HepG2 (cell line): ENCODE results near the gene ADGRD1. TPM values are rescaled to one million over a fixed set of nuclear protein-coding genes. Genes with fewer than 3 reads are reported as not detected.

Experiments used
- ATAC-seq: fragments of 200-7000 bp; cut with Tn5 transposase; 3 replicates; pipeline ENCODE4 v1.9.1; 2020; ENCODE audit warnings: mild to moderate bottlenecking, moderate library complexity
- BruUV-seq: library from RNA; stranded (reverse); fragments of 400-500 nt; replicated peaks from 2 replicates; lab custom pipeline; 2021; lab: Mats Ljungman, UMichigan
- CTCF ChIA-PET: fragments of 300-600 bp; formaldehyde crosslinking; extraction: SDS; loops from one replicate; lab custom pipeline; 2021; ENCODE audit warnings: low total read pairs, inconsistent platforms, low intra/inter-chr PET ratio; lab: Yijun Ruan, JAX
- POLR2A ChIA-PET: fragments of 350-600 bp; sonication (Branson Sonifier 250); formaldehyde crosslinking; loops from one replicate; lab custom pipeline; 2020; ENCODE audit warnings: antibody characterized with exemption, inconsistent platforms; lab: Yijun Ruan, JAX
- DNase-seq: peaks from one replicate; pipeline ENCODE4 v3.0.0-alpha.2; 2015; ENCODE audit warnings: low spot score
- FAIRE-seq: peaks from 3 replicates; lab custom pipeline; 2011; peaks lifted over from hg19 to GRCh38; lab: Jason Lieb, UNC
- H2AFZ ChIP-seq: one replicate; pipeline ENCODE4 v1.6.1; 2011; ENCODE audit warnings: low read length, inconsistent platforms
- H3K27ac ChIP-seq: fragments of 300-600 bp; 3 replicates; pipeline ENCODE4 v1.8.0; 2011; ENCODE audit warnings: mixed run types, mild to moderate bottlenecking, mixed read lengths, low read length, inconsistent platforms; ENCODE audit not compliant: insufficient read depth; ENCODE audit errors: extremely low read length
- H3K27me3 ChIP-seq, 2 experiments: fragments of 200-600 bp in 1 of 2; 2 replicates in 1 of 2; 3 replicates in 1 of 2; pipeline versions ENCODE4 v1.6.0 to v1.8.0; 2011; ENCODE audit warnings: low read length in 2 of 2, mild to moderate bottlenecking in 2 of 2, moderate library complexity in 2 of 2, inconsistent platforms in 1 of 2; ENCODE audit not compliant: insufficient read depth in 2 of 2, control insufficient read depth in 1 of 2
- H3K36me3 ChIP-seq, 2 experiments: fragments of 200-600 bp in 1 of 2; replicated peaks in 1 of 2; 2 replicates in 1 of 2; 3 replicates in 1 of 2; pipeline versions ENCODE4 v1.5.1 to v1.8.0; 2011; ENCODE audit warnings: low read length in 2 of 2, inconsistent platforms in 1 of 2; ENCODE audit not compliant: insufficient read depth in 2 of 2, control insufficient read depth in 1 of 2
- H3K4me1 ChIP-seq: 2 replicates; pipeline ENCODE4 v1.5.1; 2012; ENCODE audit warnings: low read length, inconsistent platforms; ENCODE audit not compliant: insufficient read depth
- H3K4me2 ChIP-seq: 2 replicates; pipeline ENCODE4 v1.6.0; 2011; ENCODE audit warnings: low read depth, low read length, inconsistent platforms
- H3K4me3 ChIP-seq, 3 experiments: fragments of 200-600 bp in 1 of 3; sonication (generic), shearing (Covaris generic) in 1 of 3; replicated peaks in 1 of 3; 2 replicates each; pipeline ENCODE4 v1.5.1; 2011 to 2016; ENCODE audit warnings: low read length in 3 of 3, inconsistent platforms in 2 of 3, low read depth in 2 of 3, mild to moderate bottlenecking in 2 of 3, control low read depth in 1 of 3, mixed read lengths in 1 of 3; ENCODE audit not compliant: insufficient read depth in 1 of 3
- H3K79me2 ChIP-seq: one replicate; pipeline ENCODE4 v1.6.1; 2011; ENCODE audit warnings: low read length, inconsistent platforms; ENCODE audit not compliant: insufficient read depth
- H3K9ac ChIP-seq: 2 replicates; pipeline ENCODE4 v1.6.0; 2011; ENCODE audit warnings: mild to moderate bottlenecking, low read depth, low read length, inconsistent platforms; ENCODE audit not compliant: insufficient read depth
- H3K9me3 ChIP-seq: 2 replicates; pipeline ENCODE4 v1.5.1; 2012; ENCODE audit warnings: mild to moderate bottlenecking, low read length
- H4K20me1 ChIP-seq: 2 replicates; pipeline ENCODE4 v1.6.0; 2011; ENCODE audit warnings: inconsistent platforms, mild to moderate bottlenecking, low read length, moderate library complexity; ENCODE audit not compliant: insufficient read depth
- BRCA1 ChIP-seq: sonication (generic); formaldehyde crosslinking; IDR thresholded peaks from 2 replicates; pipeline ENCODE4 v1.4.0; 2020; ENCODE audit warnings: missing genetic modification reagents
- KDM2A ChIP-seq: sonication (generic); formaldehyde crosslinking; IDR thresholded peaks from 2 replicates; pipeline ENCODE4 v1.4.0; 2020; ENCODE audit warnings: low read depth, missing genetic modification reagents, borderline replicate concordance
- LCORL ChIP-seq, 2 experiments: fragments of 450-650 bp in 1 of 2; sonication (generic) in 1 of 2; formaldehyde crosslinking in 1 of 2; IDR thresholded peaks; 2 replicates each; pipeline versions ENCODE4 v1.5.0 to v1.6.1; 2017 to 2020; ENCODE audit warnings: antibody characterized with exemption in 1 of 2, missing genetic modification reagents in 1 of 2
- RARA ChIP-seq: IDR thresholded peaks from 2 replicates; pipeline ENCODE4 v1.6.1; 2016; ENCODE audit warnings: missing genetic modification reagents, missing compliant biosample characterization
- YEATS4 ChIP-seq: sonication (generic); formaldehyde crosslinking; IDR thresholded peaks from 2 replicates; pipeline ENCODE4 v1.4.0; 2020; ENCODE audit warnings: missing genetic modification reagents, borderline replicate concordance
- ZNF263 ChIP-seq: sonication (generic); formaldehyde crosslinking; IDR thresholded peaks from 2 replicates; pipeline ENCODE4 v1.4.0; 2020; ENCODE audit warnings: missing genetic modification reagents
- ZNF30 ChIP-seq: sonication (generic); formaldehyde crosslinking; IDR thresholded peaks from 2 replicates; pipeline ENCODE4 v1.5.0; 2020; ENCODE audit warnings: mild to moderate bottlenecking, missing genetic modification reagents
- WGBS: methylation state at CpG from one replicate; pipeline ENCODE4 v1.1.6; 2017; ENCODE audit warnings: low lambda C conversion rate; 5-methylcytosine and 5-hydroxymethylcytosine counted together
- in situ Hi-C: cut with HindIII; loops from 2 replicates; pipeline ENCODE4 v1.10.0; 2017; ENCODE audit warnings: low pct_unique_long_range_greater_than_20kb; ENCODE audit not compliant: extremely low pct_ligation_motif_present
- intact Hi-C: fragments of 100-400 bp; cut with micrococcal nuclease; formaldehyde crosslinking; loops from one replicate; pipeline ENCODE4 v1.10.0; 2022; ENCODE audit not compliant: unreplicated experiment
- polyA plus RNA-seq, 8 experiments: library from polyadenylated mRNA; depleted of rRNA in 3 of 8; stranded (reverse) in 7 of 8; unstranded in 1 of 8; fragments of >200 nt; fragmentation: Illumina TruSeq in 4 of 8; extraction: Trizol in 4 of 8; gene quantifications; 2 replicates each; pipeline versions ENCODE4 v1.2.1 to v1.2.3, GENCODE V29; 2011 to 2016; ENCODE audit warnings: low read depth in 4 of 8, missing spikeins in 1 of 8, mixed read lengths in 1 of 8; ENCODE audit not compliant: insufficient read depth in 1 of 8
- total RNA-seq, 5 experiments: library from RNA; depleted of rRNA; stranded (reverse); fragments of >200 nt; fragmentation: Illumina TruSeq; extraction: Trizol; gene quantifications; 2 replicates each; pipeline ENCODE4 v1.2.3, GENCODE V29; 2016; ENCODE audit warnings: low read depth in 1 of 5
- TF ChIP-seq, protein P1 (sequence below): sonication (generic); formaldehyde crosslinking; IDR thresholded peaks from 2 replicates; pipeline ENCODE4 v1.4.0; 2020; ENCODE audit warnings: mild to moderate bottlenecking, missing genetic modification reagents
- TF ChIP-seq, protein P2 (sequence below): sonication (generic); formaldehyde crosslinking; IDR thresholded peaks from 2 replicates; pipeline ENCODE4 v1.4.0; 2020; ENCODE audit warnings: missing genetic modification reagents, low read depth, mild to moderate bottlenecking, borderline replicate concordance

ADGRD1 gene
- total and polyA plus RNA-seq, 2 of the 13 experiments (the other 11 are each of a cell fraction or from before 2014, with no cell fraction given), result 0.46 to 12.4 TPM

DNA sequence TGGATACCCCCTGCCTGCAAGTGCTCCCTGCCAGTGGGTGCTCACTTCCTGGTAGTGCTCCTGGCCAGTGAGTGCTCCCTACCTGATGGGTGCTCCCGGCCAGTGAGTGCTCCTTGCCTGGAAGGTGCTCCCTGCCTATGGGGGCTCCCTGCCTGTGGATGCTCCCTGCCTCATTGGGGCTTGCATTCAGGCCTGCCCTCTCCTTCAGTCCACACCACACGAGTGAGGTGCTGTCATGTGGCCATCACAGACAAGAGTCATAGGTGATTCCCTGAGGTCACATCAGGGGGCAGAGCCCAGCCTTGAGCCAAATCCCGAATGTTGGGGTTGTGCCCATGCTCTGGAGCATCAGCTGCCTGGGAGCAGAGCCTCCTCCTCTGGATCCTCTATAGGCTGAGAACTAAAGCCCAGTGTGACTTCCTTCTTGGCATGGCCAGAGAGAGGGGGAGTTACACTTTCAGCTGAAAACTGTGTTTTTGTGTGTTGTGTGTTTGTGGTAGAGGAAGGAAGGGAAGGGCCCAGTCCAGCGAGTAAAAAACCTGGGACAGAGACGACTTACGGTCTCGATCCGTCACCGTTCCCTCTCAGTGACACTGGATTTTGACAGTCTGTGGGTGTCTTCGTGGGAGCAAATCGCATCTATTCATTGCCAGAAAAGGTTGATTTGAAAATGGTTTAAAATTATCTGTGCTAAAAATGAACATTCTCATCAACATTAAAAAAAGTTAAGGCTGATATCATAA lies 136.0 kb downstream of the ADGRD1 start:
- in situ Hi-C loops, result no loop called here
- no peak for FAIRE-seq
- no peak overlapping the region for H3K4me2 ChIP-seq
- no peak for ATAC-seq
- no peak overlapping the region for H3K4me3 ChIP-seq
- intact Hi-C loops, result no loop called here
- DNase-seq, result no peak
- no peaks in the 10 kb centered on the region for H3K36me3 ChIP-seq
- ChIA-PET CTCF (interaction anchor here (0.6 kb wide), 1 partner anchor 187 kb away, joined by 3 read pairs; no protein-coding TSS in a partner anchor), POLR2A (no interaction called here)
- H3K79me2 ChIP-seq, result no peaks in the 10 kb centered on the region
- TF ChIP-seq ZNF263 (CRISPR knock-in tag) (peak; percentile 99), LCORL (IDR thresholded peaks at IDR 0.05) (no peak), LCORL (CRISPR knock-in tag; IDR thresholded peaks at IDR 0.05) (no peak)
- no TSS peak for BruUV-seq
- no peaks in the 10 kb centered on the region for H3K9me3 ChIP-seq
- H3K27ac ChIP-seq, result no peak overlapping the region
- H4K20me1 ChIP-seq, result no peaks in the 10 kb centered on the region
- H2AFZ ChIP-seq, result no peak overlapping the region
- H3K4me1 ChIP-seq, result peaks cover 8% of the 10 kb centered on the region; the same call in 1 of the 2 replicates
- 77% methylated on average over 9 of the region's 11 CpGs for WGBS
- H3K27me3 ChIP-seq, result no peaks in the 10 kb centered on the region
- no peak overlapping the region for H3K9ac ChIP-seq

DNA sequence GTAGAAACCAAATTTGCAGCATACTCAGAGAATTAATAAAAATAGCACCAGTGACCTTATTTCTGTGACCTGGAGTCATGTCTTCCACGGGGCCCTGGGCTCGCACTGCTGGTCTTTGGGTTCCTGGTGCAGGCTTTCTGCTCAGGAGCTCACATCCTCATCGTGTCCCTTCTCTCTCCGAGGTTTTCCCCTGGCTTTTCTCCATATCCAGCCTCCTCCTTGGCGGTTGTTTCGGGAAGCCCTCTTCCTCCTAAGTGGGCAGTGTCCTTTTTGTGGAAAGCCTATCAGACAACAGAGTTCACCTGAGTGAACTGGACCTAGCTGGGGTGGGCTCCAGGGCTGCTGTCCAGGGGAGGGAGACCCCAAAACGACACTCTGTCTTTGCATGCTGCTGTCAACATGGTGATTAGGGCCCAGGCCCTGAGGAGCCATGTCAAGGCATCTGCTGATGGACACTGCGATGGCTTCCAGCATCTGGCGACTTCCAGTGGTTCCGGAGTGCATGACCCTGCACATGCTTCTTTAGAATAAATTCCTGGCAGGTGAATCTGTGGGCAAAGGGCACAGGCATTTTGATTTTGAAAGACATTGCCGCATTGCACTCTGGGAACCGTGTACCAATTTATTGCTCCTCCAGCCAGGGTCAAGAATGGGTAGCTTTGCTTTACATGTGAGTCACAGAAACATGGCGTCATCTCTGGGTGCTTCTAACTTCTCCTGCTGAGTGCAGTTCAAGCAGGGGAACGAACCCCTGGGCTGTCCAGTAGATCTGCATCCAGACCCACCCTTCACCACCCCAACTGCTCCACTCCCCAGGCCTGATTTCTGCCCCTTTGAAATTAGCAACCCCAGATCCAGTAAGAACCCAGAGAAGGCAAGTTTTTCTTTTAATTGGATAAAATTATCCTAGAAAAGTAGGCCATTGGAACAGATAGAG lies 136.8 kb downstream of the ADGRD1 start:
- peaks cover 8% of the 10 kb centered on the region; the same call in 1 of the 2 replicates for H3K4me1 ChIP-seq
- ChIA-PET CTCF (no interaction called here), POLR2A (no interaction called here)
- no peak for DNase-seq
- no peak overlapping the region for H3K9ac ChIP-seq
- H3K36me3 ChIP-seq, result no peaks in the 10 kb centered on the region
- no peaks in the 10 kb centered on the region for H4K20me1 ChIP-seq
- 75% methylated on average over 8 of the region's 14 CpGs for WGBS
- H3K9me3 ChIP-seq, result no peaks in the 10 kb centered on the region
- no peak overlapping the region for H3K4me2 ChIP-seq
- no peak overlapping the region for H3K27ac ChIP-seq
- intact Hi-C loops, result no loop called here
- no peak for ATAC-seq
- H3K4me3 ChIP-seq, result no peak overlapping the region
- no TSS peak for BruUV-seq
- no peak for FAIRE-seq
- in situ Hi-C loops, result no loop called here
- no peak overlapping the region for H2AFZ ChIP-seq
- H3K79me2 ChIP-seq, result no peaks in the 10 kb centered on the region
- no peaks in the 10 kb centered on the region for H3K27me3 ChIP-seq
- TF ChIP-seq RARA (CRISPR knock-in tag), result 0 out of 2 replicates have a peak, but pooled peaks have one; percentile 18
- TF ChIP-seq, protein P1, sequence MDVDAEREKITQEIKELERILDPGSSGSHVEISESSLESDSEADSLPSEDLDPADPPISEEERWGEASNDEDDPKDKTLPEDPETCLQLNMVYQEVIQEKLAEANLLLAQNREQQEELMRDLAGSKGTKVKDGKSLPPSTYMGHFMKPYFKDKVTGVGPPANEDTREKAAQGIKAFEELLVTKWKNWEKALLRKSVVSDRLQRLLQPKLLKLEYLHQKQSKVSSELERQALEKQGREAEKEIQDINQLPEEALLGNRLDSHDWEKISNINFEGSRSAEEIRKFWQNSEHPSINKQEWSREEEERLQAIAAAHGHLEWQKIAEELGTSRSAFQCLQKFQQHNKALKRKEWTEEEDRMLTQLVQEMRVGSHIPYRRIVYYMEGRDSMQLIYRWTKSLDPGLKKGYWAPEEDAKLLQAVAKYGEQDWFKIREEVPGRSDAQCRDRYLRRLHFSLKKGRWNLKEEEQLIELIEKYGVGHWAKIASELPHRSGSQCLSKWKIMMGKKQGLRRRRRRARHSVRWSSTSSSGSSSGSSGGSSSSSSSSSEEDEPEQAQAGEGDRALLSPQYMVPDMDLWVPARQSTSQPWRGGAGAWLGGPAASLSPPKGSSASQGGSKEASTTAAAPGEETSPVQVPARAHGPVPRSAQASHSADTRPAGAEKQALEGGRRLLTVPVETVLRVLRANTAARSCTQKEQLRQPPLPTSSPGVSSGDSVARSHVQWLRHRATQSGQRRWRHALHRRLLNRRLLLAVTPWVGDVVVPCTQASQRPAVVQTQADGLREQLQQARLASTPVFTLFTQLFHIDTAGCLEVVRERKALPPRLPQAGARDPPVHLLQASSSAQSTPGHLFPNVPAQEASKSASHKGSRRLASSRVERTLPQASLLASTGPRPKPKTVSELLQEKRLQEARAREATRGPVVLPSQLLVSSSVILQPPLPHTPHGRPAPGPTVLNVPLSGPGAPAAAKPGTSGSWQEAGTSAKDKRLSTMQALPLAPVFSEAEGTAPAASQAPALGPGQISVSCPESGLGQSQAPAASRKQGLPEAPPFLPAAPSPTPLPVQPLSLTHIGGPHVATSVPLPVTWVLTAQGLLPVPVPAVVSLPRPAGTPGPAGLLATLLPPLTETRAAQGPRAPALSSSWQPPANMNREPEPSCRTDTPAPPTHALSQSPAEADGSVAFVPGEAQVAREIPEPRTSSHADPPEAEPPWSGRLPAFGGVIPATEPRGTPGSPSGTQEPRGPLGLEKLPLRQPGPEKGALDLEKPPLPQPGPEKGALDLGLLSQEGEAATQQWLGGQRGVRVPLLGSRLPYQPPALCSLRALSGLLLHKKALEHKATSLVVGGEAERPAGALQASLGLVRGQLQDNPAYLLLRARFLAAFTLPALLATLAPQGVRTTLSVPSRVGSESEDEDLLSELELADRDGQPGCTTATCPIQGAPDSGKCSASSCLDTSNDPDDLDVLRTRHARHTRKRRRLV (CRISPR knock-in tag), result no peak
- TF ChIP-seq BRCA1, result no peak
- TF ChIP-seq YEATS4 (CRISPR knock-in tag), result no peak
- no peak for TF ChIP-seq ZNF30 (CRISPR knock-in tag)
- TF ChIP-seq, protein P2, sequence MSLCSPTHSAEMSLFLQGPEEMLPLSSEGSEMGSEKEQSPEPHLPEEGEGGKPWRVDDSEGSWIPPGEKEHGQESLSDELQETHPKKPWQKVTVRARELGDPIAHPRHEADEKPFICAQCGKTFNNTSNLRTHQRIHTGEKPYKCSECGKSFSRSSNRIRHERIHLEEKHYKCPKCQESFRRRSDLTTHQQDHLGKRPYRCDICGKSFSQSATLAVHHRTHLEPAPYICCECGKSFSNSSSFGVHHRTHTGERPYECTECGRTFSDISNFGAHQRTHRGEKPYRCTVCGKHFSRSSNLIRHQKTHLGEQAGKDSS (CRISPR knock-in tag), result no peak
- TF ChIP-seq KDM2A, result no peak
